Endometrial microvascular endothelial cells (primary cell): ENCODE results near the gene CLBA1. TPM values are rescaled to one million over a fixed set of nuclear protein-coding genes. Genes with fewer than 3 reads are reported as not detected.
"Not testable (repeated sequence)": the region's sequence is repeated elsewhere in the genome, so short reads cannot be mapped to it uniquely, and the experiment has no call there.

Experiments used
- in situ Hi-C: cut with HindIII; loops from 2 replicates; pipeline ENCODE4 v1.10.0; 2017; ENCODE audit warnings: low sequenced_read_pairs, low pct_unique_long_range_greater_than_20kb; ENCODE audit errors: inconsistent ontology term
- total RNA-seq: library from RNA; depleted of rRNA; stranded (reverse); fragments of >200 nt; gene quantifications from one replicate; pipeline ENCODE4 v1.2.3, GENCODE V29; 2015; ENCODE audit errors: inconsistent ontology term

CLBA1 gene
- total RNA-seq, 1 donor from 2014 or later, result 5.0 TPM

DNA sequence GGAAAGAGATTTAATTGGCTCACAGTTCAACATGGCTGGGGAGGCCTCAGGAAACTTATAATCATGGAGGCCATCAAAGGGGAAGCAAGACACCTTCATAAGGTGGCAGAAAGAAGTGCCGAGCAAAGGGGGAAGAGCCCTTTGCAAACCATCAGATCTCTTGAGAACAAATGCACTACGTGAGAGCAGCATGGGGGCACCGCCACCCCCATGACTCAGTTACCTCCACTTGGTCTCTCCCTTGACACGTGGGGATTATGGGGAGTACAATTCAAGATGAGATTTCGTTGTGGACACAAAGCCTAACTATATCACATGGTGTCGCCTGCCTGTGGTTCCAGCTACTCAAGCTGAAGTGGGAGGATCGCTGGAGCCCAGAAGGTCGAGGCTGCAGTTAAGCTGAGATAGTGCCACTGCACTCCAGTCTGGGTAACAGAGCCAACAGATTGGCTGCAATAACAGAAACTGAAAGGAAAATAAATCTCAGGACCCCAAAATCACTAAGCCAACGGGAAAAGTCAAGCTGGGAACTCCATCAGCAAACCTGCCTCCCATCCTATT, 45.3 kb downstream of the CLBA1 start:
- in situ Hi-C loops, result no loop called here

DNA sequence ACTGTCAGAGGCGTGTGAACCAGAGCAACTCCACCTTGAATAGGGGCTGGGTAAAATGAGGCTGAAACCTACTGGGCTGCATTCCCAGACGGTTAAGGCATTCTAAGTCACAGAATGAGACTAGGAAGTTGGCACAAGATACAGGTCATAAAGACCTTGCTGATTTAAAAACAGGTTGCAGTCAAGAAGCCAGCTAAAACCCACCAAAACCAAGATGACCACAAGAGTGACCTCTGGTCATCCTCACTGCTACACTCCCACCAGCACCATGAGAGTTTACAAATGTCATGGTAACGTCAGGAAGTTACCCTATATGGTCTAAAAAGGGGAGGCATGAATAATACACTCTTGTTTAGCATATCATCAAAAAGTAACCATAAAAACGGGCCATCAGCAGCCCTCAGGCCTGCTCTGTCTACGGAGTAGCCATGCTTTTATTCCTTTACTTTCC, 46.9 kb downstream of the CLBA1 start:
- in situ Hi-C loops, result not testable (repeated sequence)

DNA sequence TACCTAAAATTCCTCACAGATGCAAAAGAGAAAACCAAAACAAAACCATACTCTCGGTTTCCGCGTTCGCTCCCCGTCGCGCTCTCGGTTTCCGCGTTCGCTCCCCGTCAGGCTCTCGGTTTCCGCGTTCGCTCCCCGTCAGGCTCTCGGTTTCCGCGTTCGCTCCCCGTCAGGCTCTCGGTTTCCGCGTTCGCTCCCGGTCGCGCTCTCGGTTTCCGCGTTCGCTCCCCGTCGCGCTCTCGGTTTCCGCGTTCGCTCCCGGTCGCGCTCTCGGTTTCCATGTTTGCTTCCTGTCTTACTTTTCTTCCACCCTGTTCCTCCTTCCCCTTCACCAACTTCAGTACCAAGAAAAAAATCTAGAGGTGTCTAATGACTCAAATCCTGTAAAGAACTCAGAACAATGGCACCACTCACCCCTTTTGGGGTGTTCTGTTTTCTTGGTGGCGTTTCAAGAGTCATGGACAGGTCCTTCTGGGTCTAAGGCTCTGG, 47.9 kb downstream of the CLBA1 start:
- in situ Hi-C loops, result not testable (repeated sequence)

DNA sequence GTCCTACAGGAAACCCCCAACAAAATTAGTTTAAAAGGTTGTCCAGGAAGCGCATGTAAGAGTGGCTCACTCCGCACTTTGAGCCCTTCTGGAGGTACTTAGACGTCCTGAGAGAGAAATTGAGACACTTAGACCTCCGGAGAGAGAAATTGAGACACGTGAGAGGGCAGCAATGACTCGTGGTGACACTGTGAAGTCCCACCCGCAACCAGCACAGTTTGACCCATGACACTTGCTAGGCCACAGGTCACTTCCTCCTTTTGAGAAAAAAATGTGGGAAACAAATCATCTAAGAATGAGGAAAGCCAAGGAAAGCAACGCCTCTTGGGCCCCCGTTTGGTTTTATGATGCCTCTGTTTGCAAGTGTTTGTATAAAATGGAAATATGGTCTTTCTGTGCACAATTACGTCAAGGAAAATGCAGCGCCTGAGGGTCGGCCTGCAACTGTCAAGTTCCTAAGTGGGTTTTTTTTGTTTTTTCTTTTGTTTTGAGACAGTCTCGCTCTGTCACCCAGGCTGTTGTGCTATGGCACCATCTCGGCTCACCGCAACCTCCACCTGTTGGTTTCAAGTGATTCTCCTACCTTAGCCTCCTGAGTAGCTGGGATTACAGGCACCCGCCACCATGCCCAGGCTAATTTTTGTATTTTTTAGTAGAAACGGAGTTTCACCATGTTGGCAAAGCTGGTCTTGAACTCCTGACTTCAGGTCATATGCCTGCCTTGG, 48.9 kb downstream of the CLBA1 start:
- in situ Hi-C loops, result no loop called here

DNA sequence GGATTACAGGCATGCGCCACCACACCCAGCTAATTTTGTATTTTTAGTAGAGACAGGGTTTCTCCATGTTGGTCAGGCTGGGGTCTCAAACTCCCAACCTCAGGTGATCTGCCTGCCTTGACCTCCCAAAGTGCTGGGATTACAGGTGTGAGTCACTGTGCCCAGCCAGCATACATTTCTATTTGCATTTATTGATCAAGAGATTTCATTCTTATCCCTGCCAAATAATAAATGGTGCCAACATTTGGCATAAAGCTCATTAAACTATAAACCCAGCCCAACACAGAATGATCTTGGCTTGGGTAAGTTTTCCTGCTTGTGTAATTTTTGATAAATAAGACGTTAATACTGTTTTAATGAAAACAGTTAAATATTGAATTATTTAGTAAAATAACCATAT, 50.0 kb downstream of the CLBA1 start:
- in situ Hi-C loops, result not testable (repeated sequence)

DNA sequence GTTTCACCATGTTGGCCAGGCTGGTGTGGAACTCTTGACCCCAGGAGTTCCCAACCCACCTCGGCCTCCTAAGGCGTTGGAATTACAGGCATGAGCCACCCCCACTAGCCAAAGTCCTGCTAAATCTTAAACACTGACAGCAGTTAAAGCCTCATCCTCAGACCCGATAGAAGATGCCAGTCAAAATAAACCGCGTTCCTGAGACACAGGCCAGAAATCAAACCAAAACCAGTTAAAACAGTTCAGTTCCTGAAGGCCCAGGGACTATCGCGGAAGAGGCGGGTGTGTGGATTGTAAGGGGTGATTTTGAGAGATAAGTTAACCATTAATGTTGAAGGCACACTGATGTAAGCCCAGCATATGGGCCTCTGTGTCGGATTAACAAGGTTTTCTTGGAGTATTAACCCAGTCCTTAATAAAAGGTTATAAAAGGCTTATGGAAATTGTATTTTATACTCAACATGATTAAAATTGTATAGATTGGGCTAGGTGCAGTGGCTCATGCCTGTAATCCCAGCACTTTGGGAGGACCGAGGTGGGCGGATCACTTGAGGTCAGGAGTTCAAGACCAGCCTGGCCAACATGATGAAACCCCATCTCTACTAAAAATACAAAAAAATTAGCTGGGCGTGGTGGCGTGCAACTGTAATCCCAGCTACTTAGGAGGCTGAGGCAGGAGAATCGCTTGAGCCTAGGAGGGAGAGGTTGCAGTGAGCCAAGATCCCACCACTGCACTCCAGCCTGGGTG, 54.0 kb downstream of the CLBA1 start:
- in situ Hi-C loops, result no loop called here

DNA sequence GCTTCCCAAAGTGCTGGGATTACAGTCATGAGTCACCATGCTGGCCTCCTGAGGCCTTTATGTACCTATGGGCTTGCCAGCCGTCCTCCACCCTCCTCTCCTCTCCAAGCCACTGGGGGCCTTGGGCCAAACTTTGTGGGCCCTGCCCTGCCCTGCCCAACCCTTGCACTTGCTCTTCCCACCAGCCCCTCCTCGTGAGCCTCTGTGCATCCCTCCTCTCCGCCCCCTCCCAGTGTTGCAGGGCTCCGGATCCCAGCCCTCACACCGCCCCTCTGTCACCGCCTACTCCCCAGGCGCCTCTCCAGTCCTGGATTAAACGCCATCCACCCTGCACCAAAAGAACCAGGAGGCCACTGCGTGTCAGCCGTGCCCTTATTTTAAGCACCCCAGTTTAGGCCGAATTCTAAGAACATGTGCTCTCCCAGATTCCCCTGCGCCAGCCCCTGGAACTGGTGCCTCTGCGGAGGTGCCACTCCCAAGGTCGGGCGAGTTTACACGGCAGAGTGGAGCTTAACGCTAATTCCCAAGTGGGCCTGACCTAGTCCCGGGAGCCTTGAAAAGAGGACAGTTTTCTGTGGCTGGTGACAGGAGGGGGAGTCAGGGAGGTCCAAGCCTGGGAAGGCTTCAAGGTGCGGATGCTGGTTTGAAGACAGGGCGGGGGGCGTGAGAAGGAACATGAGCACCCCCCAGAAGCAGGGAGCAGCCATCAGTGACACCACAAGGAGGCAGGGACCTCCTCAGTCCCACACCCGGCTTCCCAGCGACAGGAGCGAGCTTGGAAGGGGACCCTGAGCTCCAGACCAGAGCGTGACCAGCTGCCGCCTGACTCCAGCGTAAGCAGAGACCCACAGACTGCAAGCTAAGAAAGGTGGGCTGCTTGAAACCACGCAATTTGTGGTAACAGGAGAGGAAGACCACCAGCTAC, 56.5 kb downstream of the CLBA1 start:
- in situ Hi-C loops, result no loop called here

DNA sequence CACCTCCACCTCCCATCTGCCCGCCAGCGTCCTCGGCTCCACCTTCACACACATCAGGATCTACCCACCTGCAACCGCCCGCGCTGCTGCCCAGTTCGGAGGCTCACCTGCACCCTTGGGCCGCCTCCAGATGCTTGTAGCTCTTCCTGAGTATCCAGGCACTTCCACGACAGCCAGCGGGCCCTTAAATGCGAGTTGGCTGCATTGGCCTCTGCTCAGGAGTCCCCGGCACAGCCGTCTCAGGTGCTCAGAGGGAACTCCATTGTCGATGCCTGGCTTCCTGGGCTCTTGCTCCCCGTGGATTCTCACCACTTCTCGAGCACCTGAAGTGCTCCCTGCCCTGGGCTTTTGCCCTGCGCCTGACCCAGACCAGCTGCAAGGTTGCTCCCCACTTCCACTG, 57.2 kb downstream of the CLBA1 start:
- in situ Hi-C loops, result no loop called here

DNA sequence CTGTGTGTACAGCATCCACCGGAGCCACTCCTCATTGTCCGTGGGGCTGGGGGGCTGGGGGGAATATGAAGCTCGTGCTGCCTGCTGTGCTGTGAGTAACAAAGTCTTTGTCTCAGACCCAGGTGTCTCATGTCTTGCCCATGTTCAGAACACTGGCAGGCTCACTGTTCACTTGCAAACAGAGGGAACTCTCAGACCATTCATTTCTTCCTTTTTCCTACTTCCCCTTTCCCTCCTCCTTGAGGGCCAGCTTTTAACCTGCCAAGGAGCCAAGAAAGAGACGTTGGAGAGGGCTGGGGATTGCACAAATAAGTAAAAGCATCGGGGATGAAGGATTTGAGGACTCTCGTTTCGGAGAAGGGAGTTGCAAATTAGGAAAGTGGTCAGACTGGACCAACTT, 58.1 kb downstream of the CLBA1 start:
- in situ Hi-C loops, result no loop called here

Other genes starting within 250 kb of the CLBA1 start
- gene SIVA1, start 232.6 kb upstream of the CLBA1 start, total RNA-seq, result 250 TPM
- gene AKT1, start 190.0 kb upstream of the CLBA1 start, total RNA-seq, result 181 TPM
- 3.1 TPM for gene ZBTB42, start 184.7 kb upstream of the CLBA1 start, total RNA-seq
- 20.1 TPM for gene CEP170B, start 120.5 kb upstream of the CLBA1 start, total RNA-seq
- gene PLD4, start 60.9 kb upstream of the CLBA1 start, total RNA-seq, result not detected
- 41.5 TPM for gene AHNAK2, start 7.4 kb upstream of the CLBA1 start, total RNA-seq
- gene CDCA4, start 35.3 kb downstream of the CLBA1 start, total RNA-seq, result 58.8 TPM
- not detected for gene GPR132, start 79.6 kb downstream of the CLBA1 start, total RNA-seq
- gene JAG2, start 183.0 kb downstream of the CLBA1 start, total RNA-seq, result 15.2 TPM
- gene NUDT14, start 195.5 kb downstream of the CLBA1 start, total RNA-seq, result 29.8 TPM